CD4-positive, alpha-beta T cell (primary cell): ENCODE data around the gene LURAP1L. TPM values are rescaled to one million over a fixed set of nuclear protein-coding genes. Genes with fewer than 3 reads are reported as not detected.

ENCODE experiments used
- ATAC-seq: fragments of 200-7000 bp; cut with Tn5 transposase; one replicate; pipeline ENCODE4 v1.10.0; 2022; ENCODE audit warnings: mild to moderate bottlenecking; ENCODE audit not compliant: poor library complexity
- CTCF ChIA-PET: fragments of 350-600 bp; sonication (Branson Sonifier 250); formaldehyde crosslinking; loops from one replicate; lab custom pipeline; 2021; ENCODE audit warnings: antibody characterized with exemption, inconsistent platforms; lab: Charles Lee
- POLR2A ChIA-PET: fragments of 350-600 bp; sonication (Branson Sonifier 250); formaldehyde crosslinking; loops from one replicate; lab custom pipeline; 2021; ENCODE audit warnings: antibody characterized with exemption, inconsistent platforms; lab: Charles Lee
- DNase-seq, 14 experiments: peaks; one replicate each; pipeline ENCODE4 v3.0.0-alpha.2; 2013 to 2020; ENCODE audit warnings: mixed read lengths in 2 of 14
- H3K27ac ChIP-seq, 2 donors: one replicate each; pipeline versions ENCODE4 v1.5.1 to v1.7.0; 2013; ENCODE audit warnings: low read length in 2 of 2, low read depth in 1 of 2, mild to moderate bottlenecking in 1 of 2
- H3K27me3 ChIP-seq, 2 experiments: 1 replicate in 1 of 2; 2 replicates in 1 of 2; pipeline versions ENCODE4 v1.6.1 to v1.7.0; 2013; ENCODE audit warnings: low read length in 2 of 2, control low read depth in 1 of 2, mild to moderate bottlenecking in 1 of 2, moderate library complexity in 1 of 2; ENCODE audit not compliant: insufficient read depth in 2 of 2, control insufficient read depth in 1 of 2
- H3K36me3 ChIP-seq: one replicate; pipeline ENCODE4 v1.6.1; 2013; ENCODE audit warnings: low read length, control low read depth; ENCODE audit not compliant: insufficient read depth
- H3K4me1 ChIP-seq: one replicate; pipeline ENCODE4 v1.6.1; 2013; ENCODE audit warnings: low read length, control low read depth; ENCODE audit not compliant: insufficient read depth
- H3K4me3 ChIP-seq: one replicate; pipeline ENCODE4 v1.5.1; 2013; ENCODE audit warnings: mild to moderate bottlenecking, low read length, moderate library complexity
- H3K9me3 ChIP-seq, 2 experiments: 1 replicate in 1 of 2; 2 replicates in 1 of 2; pipeline versions ENCODE4 v1.6.1 to v1.7.0; 2013; ENCODE audit warnings: low read length in 2 of 2, mild to moderate bottlenecking in 2 of 2, control low read depth in 1 of 2, moderate library complexity in 1 of 2; ENCODE audit not compliant: control insufficient read depth in 1 of 2, insufficient read depth in 1 of 2
- H3K27ac Mint-ChIP-seq: one replicate; pipeline ENCODE4 v1.8.0; 2020; ENCODE audit warnings: mixed read lengths
- H3K27me3 Mint-ChIP-seq: one replicate; pipeline ENCODE4 v1.8.0; 2021; ENCODE audit warnings: mixed read lengths
- H3K36me3 Mint-ChIP-seq: one replicate; pipeline ENCODE4 v1.8.0; 2021; ENCODE audit warnings: low read depth, mixed read lengths
- H3K4me1 Mint-ChIP-seq: one replicate; pipeline ENCODE4 v1.8.0; 2021; ENCODE audit warnings: low read depth, mixed read lengths
- H3K4me3 Mint-ChIP-seq: one replicate; pipeline ENCODE4 v1.8.0; 2020; ENCODE audit warnings: mild to moderate bottlenecking, mixed read lengths
- H3K9me3 Mint-ChIP-seq: one replicate; pipeline ENCODE4 v1.8.0; 2020; ENCODE audit warnings: mixed read lengths
- intact Hi-C, 2 experiments: fragments of 100-400 bp; cut with DNase I in 1 of 2; cut with micrococcal nuclease in 1 of 2; formaldehyde crosslinking; loops; one replicate each; pipeline versions ENCODE4 v1.15.1 to v1.9.0; 2023 to 2025; cut with DNase I, micrococcal nuclease
- total RNA-seq, 174 experiments: library from RNA in 2 of 174; stranded (reverse) in 2 of 174; gene quantifications; one replicate each; pipeline ENCODE4 v1.2.3 and lab custom pipeline; 2021 to 2026
- TF ChIP-seq, protein P1 (sequence below): fragments of 200-600 bp; IDR thresholded peaks from one replicate; pipeline ENCODE4 v1.8.0; 2022; ENCODE audit warnings: antibody characterized with exemption, mild to moderate bottlenecking

Gene LURAP1L
- total RNA-seq, 2 experiments from 2014 or later, result not detected

DNA sequence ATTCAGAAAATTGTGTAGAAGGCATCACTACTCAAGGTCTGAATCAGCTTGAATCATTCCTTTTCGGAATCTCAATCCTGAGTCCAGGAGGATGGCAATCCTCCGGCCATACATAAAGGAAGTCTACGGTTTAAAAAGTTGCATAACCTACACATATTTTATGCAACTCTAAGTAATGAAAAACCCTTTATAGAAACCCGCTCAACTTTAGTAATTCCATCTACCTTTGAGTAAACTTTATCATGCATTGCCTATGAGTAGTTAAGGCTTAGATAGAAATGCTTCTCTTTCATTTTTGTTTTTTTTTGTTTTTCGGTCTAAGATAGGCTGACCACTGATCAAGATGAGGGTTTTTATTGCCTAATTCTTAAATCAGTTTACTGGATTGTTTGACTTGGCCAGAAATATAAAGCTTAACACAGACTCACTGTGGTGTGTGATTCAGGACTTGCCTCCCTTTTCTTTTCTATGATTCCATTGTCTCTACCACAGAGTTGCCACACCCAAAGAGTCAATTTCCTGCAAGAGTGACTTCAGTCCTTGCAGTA, 85.0 kb downstream of the LURAP1L start:
- intact Hi-C loops, result no loop called here
- POLR2A ChIA-PET, result no interaction called here

DNA sequence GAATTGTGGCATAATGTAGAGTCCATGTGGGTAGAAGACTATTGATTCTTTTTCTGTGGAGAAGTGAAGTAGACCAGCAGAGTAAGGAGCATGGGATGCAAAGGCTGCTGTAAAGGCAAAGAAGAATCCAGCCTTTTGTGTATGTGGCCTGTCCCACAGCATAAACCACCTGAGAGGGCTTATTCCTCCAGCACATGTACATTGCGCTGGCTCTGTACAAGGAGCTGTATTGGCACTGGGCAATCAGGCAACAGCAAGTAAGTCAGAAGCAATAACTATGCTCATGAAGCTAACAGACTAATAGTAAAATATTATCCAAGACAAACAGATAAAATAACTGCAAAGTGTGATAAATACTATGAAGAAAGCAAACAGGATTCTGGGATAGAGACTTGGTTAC, 86.2 kb downstream of the LURAP1L start:
- no peaks in the 10 kb centered on the region for H3K27me3 ChIP-seq
- peaks cover 0 to 6% of the 10 kb centered on the region in 2 experiments for H3K9me3 ChIP-seq
- TF ChIP-seq, protein P1, sequence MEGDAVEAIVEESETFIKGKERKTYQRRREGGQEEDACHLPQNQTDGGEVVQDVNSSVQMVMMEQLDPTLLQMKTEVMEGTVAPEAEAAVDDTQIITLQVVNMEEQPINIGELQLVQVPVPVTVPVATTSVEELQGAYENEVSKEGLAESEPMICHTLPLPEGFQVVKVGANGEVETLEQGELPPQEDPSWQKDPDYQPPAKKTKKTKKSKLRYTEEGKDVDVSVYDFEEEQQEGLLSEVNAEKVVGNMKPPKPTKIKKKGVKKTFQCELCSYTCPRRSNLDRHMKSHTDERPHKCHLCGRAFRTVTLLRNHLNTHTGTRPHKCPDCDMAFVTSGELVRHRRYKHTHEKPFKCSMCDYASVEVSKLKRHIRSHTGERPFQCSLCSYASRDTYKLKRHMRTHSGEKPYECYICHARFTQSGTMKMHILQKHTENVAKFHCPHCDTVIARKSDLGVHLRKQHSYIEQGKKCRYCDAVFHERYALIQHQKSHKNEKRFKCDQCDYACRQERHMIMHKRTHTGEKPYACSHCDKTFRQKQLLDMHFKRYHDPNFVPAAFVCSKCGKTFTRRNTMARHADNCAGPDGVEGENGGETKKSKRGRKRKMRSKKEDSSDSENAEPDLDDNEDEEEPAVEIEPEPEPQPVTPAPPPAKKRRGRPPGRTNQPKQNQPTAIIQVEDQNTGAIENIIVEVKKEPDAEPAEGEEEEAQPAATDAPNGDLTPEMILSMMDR, result no peak
- Mint-ChIP-seq H3K4me3 (no peak overlapping the region), H3K27ac (no peak overlapping the region), H3K36me3 (no peaks in the 10 kb centered on the region), H3K4me1 (no peaks in the 10 kb centered on the region), H3K9me3 (peaks cover 19% of the 10 kb centered on the region), H3K27me3 (no peaks in the 10 kb centered on the region)
- no peaks in the 10 kb centered on the region for H3K4me1 ChIP-seq
- POLR2A ChIA-PET, result no interaction called here
- no peak for ATAC-seq
- intact Hi-C loops, result no loop called here
- no peak overlapping the region for H3K27ac ChIP-seq
- no peak overlapping the region for H3K4me3 ChIP-seq
- DNase-seq, result no peak
- CTCF ChIA-PET, result no interaction called here
- H3K36me3 ChIP-seq, result no peaks in the 10 kb centered on the region

More for the DNA sequence above, 85.0 kb downstream of the LURAP1L start:
- Histone ChIP-seq H3K27ac (no peak overlapping the region), H3K36me3 (no peaks in the 10 kb centered on the region), H3K4me1 (no peaks in the 10 kb centered on the region), H3K27me3 (no peaks in the 10 kb centered on the region), H3K4me3 (no peak overlapping the region), H3K9me3 (peaks cover 0 to 6% of the 10 kb centered on the region in 2 experiments)
- CTCF ChIA-PET, result no interaction called here
- Mint-ChIP-seq H3K4me1 (no peaks in the 10 kb centered on the region), H3K27me3 (no peaks in the 10 kb centered on the region), H3K4me3 (no peak overlapping the region), H3K27ac (no peak overlapping the region), H3K9me3 (peaks cover 12% of the 10 kb centered on the region), H3K36me3 (no peaks in the 10 kb centered on the region)
- TF ChIP-seq, protein P1, result no peak
- ATAC-seq, result no peak
- DNase-seq, result no peak

DNA sequence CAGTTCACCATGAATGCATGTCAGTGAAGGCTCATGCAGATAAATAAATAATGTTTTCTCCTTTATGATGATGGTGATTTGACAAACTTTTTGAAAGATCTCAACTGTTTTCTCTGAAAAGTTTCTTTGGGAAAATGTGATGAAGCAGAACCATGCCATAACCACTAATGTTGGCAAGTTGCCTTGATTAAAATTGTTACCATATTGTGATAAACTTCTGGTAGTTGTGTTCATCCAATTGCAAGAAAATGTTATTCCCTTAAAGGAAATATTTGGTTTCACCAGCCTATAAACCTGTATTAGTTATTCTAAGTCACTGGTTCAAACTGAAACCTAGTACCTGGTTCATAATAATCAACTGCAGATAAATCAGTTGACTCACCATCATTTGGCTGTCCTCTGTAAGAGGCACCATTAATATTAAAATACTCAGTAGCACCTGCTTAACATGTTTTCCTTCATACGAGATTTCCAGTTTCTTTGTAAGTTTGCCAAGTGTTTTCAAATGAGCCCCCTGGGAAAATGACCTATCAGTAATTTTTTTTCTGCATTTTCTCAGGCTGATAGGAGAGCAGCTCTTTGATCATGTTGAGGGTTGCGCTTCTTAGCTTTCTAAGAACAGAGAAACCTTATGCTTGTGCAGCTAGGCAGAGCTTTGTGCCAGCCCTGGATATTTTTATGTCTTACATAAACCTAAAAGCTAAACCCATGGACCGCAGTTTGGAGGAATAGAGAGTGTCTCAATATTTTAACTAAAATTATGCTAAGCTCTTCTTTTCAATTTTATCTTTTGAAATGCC, 88.0 kb downstream of the LURAP1L start:
- intact Hi-C loops, result no loop called here
- Histone ChIP-seq H3K27ac (no peak overlapping the region), H3K27me3 (no peaks in the 10 kb centered on the region), H3K36me3 (no peaks in the 10 kb centered on the region), H3K9me3 (peaks cover 0 to 5% of the 10 kb centered on the region in 2 experiments), H3K4me1 (no peaks in the 10 kb centered on the region), H3K4me3 (no peak overlapping the region)
- ATAC-seq (no peak), DNase-seq (no peak)
- Mint-ChIP-seq H3K27me3 (no peaks in the 10 kb centered on the region), H3K4me1 (no peaks in the 10 kb centered on the region), H3K4me3 (no peak overlapping the region), H3K9me3 (peaks cover 16% of the 10 kb centered on the region), H3K36me3 (no peaks in the 10 kb centered on the region), H3K27ac (no peak overlapping the region)
- TF ChIP-seq, protein P1, result no peak
- CTCF ChIA-PET, result no interaction called here
- POLR2A ChIA-PET, result no interaction called here
